ENCODE measurements around the gene DGKI.

Gene DGKI

DNA sequence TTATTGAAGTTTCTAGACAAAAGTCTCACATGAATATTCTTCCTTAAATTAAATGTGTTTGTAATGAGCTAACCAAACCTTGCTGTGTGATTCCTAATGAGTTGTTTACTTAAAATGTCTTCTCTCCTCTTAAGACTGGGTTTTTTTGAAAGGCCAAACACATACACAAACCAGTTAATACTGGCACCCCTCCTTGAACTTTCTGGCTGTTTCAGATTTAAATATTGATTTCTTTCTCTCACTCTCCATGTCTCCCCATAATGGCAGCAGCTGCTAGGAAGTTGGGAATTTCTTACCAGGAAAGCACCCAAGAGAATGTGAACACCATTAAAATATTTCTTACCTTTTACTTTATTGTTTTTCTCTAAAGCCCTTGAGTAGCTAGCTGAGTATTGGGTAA, 491.8 kb downstream of the DGKI start:
- Histone ChIP-seq H3K27ac (no peak overlapping the region), H3K36me3 (ENCODE audit: insufficient read depth) (no peaks in the 10 kb centered on the region), H3K9ac (no peak overlapping the region), H4K20me1 (ENCODE audit: insufficient read depth) (no peaks in the 10 kb centered on the region), H3K4me2 (no peak overlapping the region), H3K27me3 (ENCODE audit: insufficient read depth, low read depth) (no peaks in the 10 kb centered on the region), H3K4me1 (ENCODE audit: low read depth, poor library complexity, severe bottlenecking) (no peaks in the 10 kb centered on the region), H3K4me3 (IDR thresholded peaks at IDR 0.05; ENCODE audit: insufficient read depth, low read depth, low read length) (no peak overlapping the region), H3K79me2 (ENCODE audit: insufficient read depth, low read depth) (no peaks in the 10 kb centered on the region), H2AFZ (ENCODE audit: low read depth) (no peak overlapping the region)
- TF ChIP-seq, protein P1, sequence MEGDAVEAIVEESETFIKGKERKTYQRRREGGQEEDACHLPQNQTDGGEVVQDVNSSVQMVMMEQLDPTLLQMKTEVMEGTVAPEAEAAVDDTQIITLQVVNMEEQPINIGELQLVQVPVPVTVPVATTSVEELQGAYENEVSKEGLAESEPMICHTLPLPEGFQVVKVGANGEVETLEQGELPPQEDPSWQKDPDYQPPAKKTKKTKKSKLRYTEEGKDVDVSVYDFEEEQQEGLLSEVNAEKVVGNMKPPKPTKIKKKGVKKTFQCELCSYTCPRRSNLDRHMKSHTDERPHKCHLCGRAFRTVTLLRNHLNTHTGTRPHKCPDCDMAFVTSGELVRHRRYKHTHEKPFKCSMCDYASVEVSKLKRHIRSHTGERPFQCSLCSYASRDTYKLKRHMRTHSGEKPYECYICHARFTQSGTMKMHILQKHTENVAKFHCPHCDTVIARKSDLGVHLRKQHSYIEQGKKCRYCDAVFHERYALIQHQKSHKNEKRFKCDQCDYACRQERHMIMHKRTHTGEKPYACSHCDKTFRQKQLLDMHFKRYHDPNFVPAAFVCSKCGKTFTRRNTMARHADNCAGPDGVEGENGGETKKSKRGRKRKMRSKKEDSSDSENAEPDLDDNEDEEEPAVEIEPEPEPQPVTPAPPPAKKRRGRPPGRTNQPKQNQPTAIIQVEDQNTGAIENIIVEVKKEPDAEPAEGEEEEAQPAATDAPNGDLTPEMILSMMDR (conservative IDR thresholded peaks at IDR 0.05; ENCODE audit: low read depth, low read length), result no peak

DNA sequence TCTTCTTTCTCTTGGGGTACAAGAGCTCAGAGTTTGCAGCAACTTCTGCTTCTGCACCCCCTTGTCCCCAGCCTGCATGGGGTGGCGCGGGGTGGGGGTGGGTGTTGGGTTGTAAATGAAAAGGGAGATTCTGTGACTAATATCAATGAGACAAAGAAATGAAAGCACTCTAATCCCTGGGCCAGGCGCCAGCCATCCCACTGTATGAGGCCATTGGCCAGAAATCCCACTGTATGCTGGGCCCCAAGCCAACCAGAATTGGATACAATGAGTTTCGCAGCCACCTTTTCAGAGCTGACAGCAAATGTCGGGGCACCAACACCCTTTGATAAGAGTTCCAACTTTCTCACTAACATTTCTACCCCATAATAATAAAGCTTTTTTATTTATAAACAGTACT, 492.4 kb downstream of the DGKI start:
- Histone ChIP-seq H3K4me1 (ENCODE audit: low read depth, poor library complexity, severe bottlenecking) (no peaks in the 10 kb centered on the region), H3K27ac (no peak overlapping the region), H4K20me1 (ENCODE audit: insufficient read depth) (no peaks in the 10 kb centered on the region), H3K36me3 (ENCODE audit: insufficient read depth) (no peaks in the 10 kb centered on the region), H3K27me3 (ENCODE audit: insufficient read depth, low read depth) (no peaks in the 10 kb centered on the region), H3K9ac (no peak overlapping the region), H2AFZ (ENCODE audit: low read depth) (no peak overlapping the region), H3K79me2 (ENCODE audit: insufficient read depth, low read depth) (no peaks in the 10 kb centered on the region), H3K4me2 (no peak overlapping the region), H3K4me3 (IDR thresholded peaks at IDR 0.05; ENCODE audit: insufficient read depth, low read depth, low read length) (no peak overlapping the region)
- TF ChIP-seq, protein P1 (conservative IDR thresholded peaks at IDR 0.05; ENCODE audit: low read depth, low read length), result no peak

DNA sequence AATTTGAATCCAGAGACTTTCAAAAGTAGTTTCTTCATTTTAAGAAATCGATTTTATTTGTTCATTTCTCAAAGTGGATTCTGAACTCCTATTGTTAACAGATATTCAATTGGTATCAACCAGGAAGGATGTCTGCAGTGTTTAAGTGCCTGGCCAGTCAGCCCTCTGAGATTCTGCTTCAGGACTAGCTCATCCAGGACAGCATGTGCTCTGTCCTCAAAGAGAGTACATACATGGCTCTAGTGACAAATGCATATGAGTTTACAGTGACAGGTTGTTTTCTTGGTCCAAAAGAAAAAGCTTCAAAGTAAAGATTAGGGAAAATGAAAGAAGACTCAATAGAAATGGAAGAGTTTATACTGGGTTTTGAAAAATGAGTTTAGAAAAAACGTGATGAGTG, 494.8 kb downstream of the DGKI start:
- Histone ChIP-seq H2AFZ (ENCODE audit: low read depth) (no peak overlapping the region), H4K20me1 (ENCODE audit: insufficient read depth) (no peaks in the 10 kb centered on the region), H3K4me2 (no peak overlapping the region), H3K36me3 (ENCODE audit: insufficient read depth) (no peaks in the 10 kb centered on the region), H3K79me2 (ENCODE audit: insufficient read depth, low read depth) (no peaks in the 10 kb centered on the region), H3K4me3 (IDR thresholded peaks at IDR 0.05; ENCODE audit: insufficient read depth, low read depth, low read length) (no peak overlapping the region), H3K27ac (no peak overlapping the region), H3K4me1 (ENCODE audit: low read depth, poor library complexity, severe bottlenecking) (no peaks in the 10 kb centered on the region), H3K27me3 (ENCODE audit: insufficient read depth, low read depth) (no peaks in the 10 kb centered on the region), H3K9ac (no peak overlapping the region)
- TF ChIP-seq, protein P1 (conservative IDR thresholded peaks at IDR 0.05; ENCODE audit: low read depth, low read length), result no peak

DNA sequence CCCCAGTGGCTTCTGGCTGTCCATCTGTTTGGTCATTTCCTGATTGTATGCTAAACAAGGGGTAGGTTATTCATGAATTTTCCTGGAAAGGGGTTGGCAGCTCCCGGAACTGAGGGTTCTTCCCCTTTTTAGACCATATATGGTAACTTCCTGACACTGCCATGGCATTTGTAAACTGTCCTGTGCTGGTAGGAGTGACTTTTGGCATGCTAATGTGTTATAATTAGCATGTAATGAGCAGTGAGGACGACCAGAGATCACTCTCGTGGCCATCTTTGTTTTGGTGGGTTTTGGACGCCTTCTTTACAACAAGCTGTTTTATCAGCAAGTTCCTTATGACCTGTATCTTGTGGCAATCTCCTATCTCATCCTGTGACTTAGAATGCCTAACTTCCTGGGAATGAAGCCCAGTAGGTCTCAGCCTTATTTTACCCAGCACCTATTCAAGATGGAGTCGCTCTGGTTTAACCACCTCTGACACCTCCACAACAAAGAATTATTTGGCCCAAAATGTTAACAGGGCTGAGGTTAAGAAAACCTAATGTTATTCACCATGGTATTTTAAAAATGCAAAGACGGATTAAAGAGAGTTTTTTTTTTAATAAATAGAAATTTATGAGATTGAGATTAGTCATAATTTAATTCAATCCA, 500.9 kb downstream of the DGKI start:
- TF ChIP-seq, protein P1 (conservative IDR thresholded peaks at IDR 0.05; ENCODE audit: low read depth, low read length), result no peak
- Histone ChIP-seq H3K4me1 (ENCODE audit: low read depth, poor library complexity, severe bottlenecking) (no peaks in the 10 kb centered on the region), H3K9ac (no peak overlapping the region), H3K27me3 (ENCODE audit: insufficient read depth, low read depth) (no peaks in the 10 kb centered on the region), H3K79me2 (ENCODE audit: insufficient read depth, low read depth) (no peaks in the 10 kb centered on the region), H4K20me1 (ENCODE audit: insufficient read depth) (no peaks in the 10 kb centered on the region), H3K4me2 (no peak overlapping the region), H3K36me3 (ENCODE audit: insufficient read depth) (no peaks in the 10 kb centered on the region), H3K27ac (no peak overlapping the region), H3K4me3 (IDR thresholded peaks at IDR 0.05; ENCODE audit: insufficient read depth, low read depth, low read length) (no peak overlapping the region), H2AFZ (ENCODE audit: low read depth) (no peak overlapping the region)

All from KMS-11 (cell line).